GM12878 (cell line): ENCODE results near the gene PRDM1. TPM values are rescaled to one million over a fixed set of nuclear protein-coding genes. Genes with fewer than 3 reads are reported as not detected.

Experiments
- ATAC-seq: fragments of 200-7000 bp; cut with Tn5 transposase; 3 replicates; pipeline ENCODE4 v1.9.1; 2020; ENCODE audit warnings: mild to moderate bottlenecking, moderate library complexity
- BruUV-seq: library from RNA; stranded (reverse); fragments of 400-500 nt; replicated peaks from 2 replicates; lab custom pipeline; 2021; lab: Mats Ljungman, UMichigan
- CTCF ChIA-PET: fragments of 300-600 bp; sonication (Branson Sonifier 250); formaldehyde crosslinking; extraction: SDS; loops from one replicate; lab custom pipeline; 2021; ENCODE audit warnings: inconsistent platforms; lab: Yijun Ruan, JAX
- POLR2A ChIA-PET: fragments of 350-600 bp; formaldehyde crosslinking; extraction: SDS; loops from one replicate; lab custom pipeline; 2021; ENCODE audit warnings: inconsistent platforms; lab: Charles Lee
- RAD21 ChIA-PET: fragments of 300-600 bp; sonication (Branson Sonifier 250); formaldehyde crosslinking; loops from one replicate; lab custom pipeline; 2023; ENCODE audit warnings: antibody characterized with exemption; ENCODE audit not compliant: unreplicated experiment; lab: Charles Lee
- SMC1A ChIA-PET: fragments of 300-600 bp; sonication (Branson Sonifier 250); formaldehyde crosslinking; loops from one replicate; lab custom pipeline; 2023; ENCODE audit not compliant: unreplicated experiment, uncharacterized antibody; lab: Charles Lee
- DNase-seq: peaks from one replicate; pipeline ENCODE4 v3.0.0-alpha.2; 2011; ENCODE audit warnings: low read depth, low spot score
- FAIRE-seq: peaks from 3 replicates; lab custom pipeline; 2011; peaks lifted over from hg19 to GRCh38; lab: Jason Lieb, UNC
- H2AFZ ChIP-seq: 2 replicates; pipeline ENCODE4 v1.6.0; 2011; ENCODE audit warnings: low read depth, low read length, control low read depth; ENCODE audit not compliant: control insufficient read depth
- H3K27ac ChIP-seq: 2 replicates; pipeline ENCODE4 v1.5.1; 2011; ENCODE audit warnings: control low read depth; ENCODE audit not compliant: control insufficient read depth, insufficient read depth
- H3K27me3 ChIP-seq, 2 experiments: replicated peaks in 1 of 2; 2 replicates each; pipeline versions ENCODE4 v1.6.0 to v1.6.1; 2011; ENCODE audit warnings: low read length in 1 of 2; ENCODE audit not compliant: control insufficient read depth in 2 of 2, insufficient read depth in 2 of 2
- H3K36me3 ChIP-seq, 2 experiments: 2 replicates each; pipeline ENCODE4 v1.5.1; 2011; ENCODE audit warnings: low read length in 1 of 2; ENCODE audit not compliant: control insufficient read depth in 2 of 2, insufficient read depth in 2 of 2
- H3K4me1 ChIP-seq: 2 replicates; pipeline ENCODE4 v1.6.1; 2011; ENCODE audit warnings: mild to moderate bottlenecking, low read length, moderate library complexity, mixed read lengths; ENCODE audit not compliant: control insufficient read depth, insufficient read depth
- H3K4me2 ChIP-seq: 2 replicates; pipeline ENCODE4 v1.6.0; 2011; ENCODE audit warnings: control low read depth; ENCODE audit not compliant: control insufficient read depth, insufficient read depth
- H3K4me3 ChIP-seq: fragments of 200-600 bp; sonication (generic); 2 replicates; pipeline ENCODE4 v1.5.1; 2016
- H3K79me2 ChIP-seq: 2 replicates; pipeline ENCODE4 v1.6.0; 2011; ENCODE audit warnings: low read length; ENCODE audit not compliant: control insufficient read depth, insufficient read depth
- H3K9ac ChIP-seq: 2 replicates; pipeline ENCODE4 v1.8.0; 2011; ENCODE audit warnings: low read length, control low read depth, mixed read lengths; ENCODE audit not compliant: control insufficient read depth, insufficient read depth
- H3K9me3 ChIP-seq: replicated peaks from 3 replicates; pipeline ENCODE4 v1.5.1; 2011; ENCODE audit warnings: mild to moderate bottlenecking, low read length; ENCODE audit not compliant: control insufficient read depth, insufficient read depth
- H4K20me1 ChIP-seq: 2 replicates; pipeline ENCODE4 v1.6.0; 2011; ENCODE audit not compliant: control insufficient read depth, insufficient read depth
- JUNB ChIP-seq: IDR thresholded peaks from 2 replicates; pipeline ENCODE4 v1.6.1; 2016; ENCODE audit warnings: antibody characterized with exemption, mild to moderate bottlenecking
- MEF2A ChIP-seq: IDR thresholded peaks from 2 replicates; pipeline ENCODE4 v1.6.1; 2011; ENCODE audit warnings: low read depth, mild to moderate bottlenecking, low read length, moderate library complexity; ENCODE audit not compliant: insufficient read depth
- NFIC ChIP-seq: IDR thresholded peaks from 2 replicates; pipeline ENCODE4 v1.6.1; 2012; ENCODE audit warnings: low read depth, mild to moderate bottlenecking, inconsistent platforms, low read length, moderate library complexity
- NFYB ChIP-seq: IDR thresholded peaks from 2 replicates; pipeline ENCODE4 v1.6.1; 2011; ENCODE audit warnings: low read depth, mild to moderate bottlenecking, low read length, improper control_type of control experiment, moderate library complexity; ENCODE audit not compliant: insufficient read depth
- TAF1 ChIP-seq: IDR thresholded peaks from 2 replicates; pipeline ENCODE4 v1.6.1; 2011; ENCODE audit warnings: mild to moderate bottlenecking, low read depth, low read length, borderline replicate concordance
- WGBS: methylation state at CpG from one replicate; pipeline ENCODE4 v1.1.6; 2016; ENCODE audit warnings: low lambda C conversion rate; ENCODE audit not compliant: insufficient replicate concordance, insufficient coverage; ENCODE audit errors: missing lambda C conversion rate; 5-methylcytosine and 5-hydroxymethylcytosine counted together
- in situ Hi-C: fragments of 300-500 bp; cut with MboI; formaldehyde crosslinking; loops from 9 replicates; pipeline ENCODE4 v1.14.3; 2018; ENCODE audit warnings: mixed read lengths
- intact Hi-C: fragments of 100-400 bp; cut with micrococcal nuclease; formaldehyde crosslinking; loops from one replicate; pipeline ENCODE4 v1.14.2; 2022; ENCODE audit not compliant: unreplicated experiment
- polyA plus RNA-seq, 11 experiments: library from polyadenylated mRNA; depleted of rRNA in 4 of 11; unstranded in 6 of 11; stranded (reverse) in 5 of 11; fragments of >200 nt; fragmentation: Nextera tagmentation in 4 of 11; fragmentation: Illumina TruSeq in 1 of 11; extraction: Ambion mirVana in 4 of 11; extraction: Trizol in 1 of 11; gene quantifications; 1 replicate in 1 of 11; 2 replicates in 10 of 11; pipeline versions ENCODE4 v1.2.1 to v1.2.3, GENCODE V29; 2011 to 2016; ENCODE audit warnings: inconsistent platforms in 2 of 11, missing spikeins in 2 of 11, low read depth in 1 of 11
- total RNA-seq, 4 experiments: library from RNA; depleted of rRNA in 3 of 4; stranded (reverse); fragments of >200 nt in 3 of 4; fragmentation: Illumina TruSeq in 1 of 4; extraction: Trizol in 1 of 4; gene quantifications; 2 replicates each; pipeline versions ENCODE4 v1.2.1 to v1.2.3, GENCODE V29; 2013 to 2021
- TF ChIP-seq, protein P1 (sequence below): fragments of 450-650 bp; IDR thresholded peaks from 2 replicates; pipeline ENCODE4 v1.6.1; 2016; ENCODE audit warnings: mild to moderate bottlenecking, moderate library complexity, borderline replicate concordance
- TF ChIP-seq, protein P2 (sequence below): fragments of 450-650 bp; IDR thresholded peaks from 2 replicates; pipeline ENCODE4 v1.6.1; 2018; ENCODE audit warnings: borderline replicate concordance, mild to moderate bottlenecking; ENCODE audit not compliant: partially characterized antibody
- TF ChIP-seq, protein P3 (sequence below): fragments of 450-650 bp; IDR thresholded peaks from 2 replicates; pipeline ENCODE4 v1.6.1; 2017; ENCODE audit warnings: mild to moderate bottlenecking, moderate library complexity
- TF ChIP-seq, protein P4 (sequence below): fragments of 150-350 bp; IDR thresholded peaks from 2 replicates; pipeline ENCODE4 v1.6.1; 2014; ENCODE audit warnings: mild to moderate bottlenecking, low read depth, low read length

The PRDM1 gene
- total and polyA plus RNA-seq, 10 of the 15 experiments (the other 5 are each of a cell fraction or from before 2014, with no cell fraction given): 1.9 to 15.8 (median 4.1) TPM

DNA sequence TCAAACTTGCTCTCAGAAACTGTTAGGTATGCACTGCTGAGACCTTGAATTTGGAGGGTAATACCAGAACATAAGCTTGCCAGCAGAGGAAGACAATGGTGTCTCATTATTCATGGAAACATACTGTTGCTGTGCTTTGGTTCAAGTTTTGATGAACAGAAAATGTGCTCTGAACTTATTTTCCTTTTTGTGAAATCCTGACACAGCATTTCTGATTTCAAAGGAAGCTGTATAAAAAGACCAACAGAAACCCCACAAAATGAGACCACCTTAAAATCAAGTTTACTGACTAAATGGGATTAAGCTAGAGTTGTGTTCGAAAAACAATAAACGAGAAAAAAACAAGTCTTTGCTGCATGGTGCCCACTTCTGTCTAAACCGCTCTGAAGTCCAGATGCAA is 70.3 kb downstream of the PRDM1 start:
- H3K27me3 ChIP-seq: no peaks in the 10 kb centered on the region
- ChIA-PET CTCF (interaction anchor here (0.6 to 1.3 kb wide), 6 partner anchors 10 to 179 kb away, joined by 3 to 6 read pairs (median 3); no protein-coding TSS in a partner anchor), SMC1A (interaction anchor here (0.6 to 18.2 kb wide), 6 partner anchors 8 to 913 kb away, joined by 3 to 217 read pairs (median 10); no protein-coding TSS in a partner anchor), POLR2A (interaction anchor here (1.1 to 1.3 kb wide), 2 partner anchors 12 to 40 kb away, joined by 3 read pairs; no protein-coding TSS in a partner anchor), RAD21 (interaction anchor here (1.3 to 1.9 kb wide), 3 partner anchors 9 to 26 kb away, joined by 4 to 6 read pairs (median 4); no protein-coding TSS in a partner anchor)
- no TSS peak for BruUV-seq
- no peaks in the 10 kb centered on the region; the same call in 2 of the 3 replicates for H3K9me3 ChIP-seq
- no peaks in the 10 kb centered on the region for H4K20me1 ChIP-seq
- H3K9ac ChIP-seq: no peak overlapping the region
- DNase-seq: no peak
- 80% methylated on average over 3 of the region's 3 CpGs for WGBS
- H3K4me2 ChIP-seq: no peak overlapping the region
- in situ Hi-C loops (no loop called here), intact Hi-C loops (no loop called here)
- H3K4me3 ChIP-seq: no peak overlapping the region
- H3K36me3 ChIP-seq: no peaks in the 10 kb centered on the region
- no peak for ATAC-seq
- FAIRE-seq: no peak
- H3K4me1 ChIP-seq: peaks cover 3% of the 10 kb centered on the region
- no peaks in the 10 kb centered on the region for H3K79me2 ChIP-seq
- H3K27ac ChIP-seq: no peak overlapping the region
- no peak overlapping the region for H2AFZ ChIP-seq
- TF ChIP-seq NFIC: no peak
- no peak for TF ChIP-seq TAF1
- TF ChIP-seq JUNB: no peak
- TF ChIP-seq, protein P1, sequence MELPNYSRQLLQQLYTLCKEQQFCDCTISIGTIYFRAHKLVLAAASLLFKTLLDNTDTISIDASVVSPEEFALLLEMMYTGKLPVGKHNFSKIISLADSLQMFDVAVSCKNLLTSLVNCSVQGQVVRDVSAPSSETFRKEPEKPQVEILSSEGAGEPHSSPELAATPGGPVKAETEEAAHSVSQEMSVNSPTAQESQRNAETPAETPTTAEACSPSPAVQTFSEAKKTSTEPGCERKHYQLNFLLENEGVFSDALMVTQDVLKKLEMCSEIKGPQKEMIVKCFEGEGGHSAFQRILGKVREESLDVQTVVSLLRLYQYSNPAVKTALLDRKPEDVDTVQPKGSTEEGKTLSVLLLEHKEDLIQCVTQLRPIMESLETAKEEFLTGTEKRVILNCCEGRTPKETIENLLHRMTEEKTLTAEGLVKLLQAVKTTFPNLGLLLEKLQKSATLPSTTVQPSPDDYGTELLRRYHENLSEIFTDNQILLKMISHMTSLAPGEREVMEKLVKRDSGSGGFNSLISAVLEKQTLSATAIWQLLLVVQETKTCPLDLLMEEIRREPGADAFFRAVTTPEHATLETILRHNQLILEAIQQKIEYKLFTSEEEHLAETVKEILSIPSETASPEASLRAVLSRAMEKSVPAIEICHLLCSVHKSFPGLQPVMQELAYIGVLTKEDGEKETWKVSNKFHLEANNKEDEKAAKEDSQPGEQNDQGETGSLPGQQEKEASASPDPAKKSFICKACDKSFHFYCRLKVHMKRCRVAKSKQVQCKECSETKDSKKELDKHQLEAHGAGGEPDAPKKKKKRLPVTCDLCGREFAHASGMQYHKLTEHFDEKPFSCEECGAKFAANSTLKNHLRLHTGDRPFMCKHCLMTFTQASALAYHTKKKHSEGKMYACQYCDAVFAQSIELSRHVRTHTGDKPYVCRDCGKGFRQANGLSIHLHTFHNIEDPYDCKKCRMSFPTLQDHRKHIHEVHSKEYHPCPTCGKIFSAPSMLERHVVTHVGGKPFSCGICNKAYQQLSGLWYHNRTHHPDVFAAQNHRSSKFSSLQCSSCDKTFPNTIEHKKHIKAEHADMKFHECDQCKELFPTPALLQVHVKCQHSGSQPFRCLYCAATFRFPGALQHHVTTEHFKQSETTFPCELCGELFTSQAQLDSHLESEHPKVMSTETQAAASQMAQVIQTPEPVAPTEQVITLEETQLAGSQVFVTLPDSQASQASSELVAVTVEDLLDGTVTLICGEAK: no peak
- TF ChIP-seq NFYB: no peak
- TF ChIP-seq, protein P2, sequence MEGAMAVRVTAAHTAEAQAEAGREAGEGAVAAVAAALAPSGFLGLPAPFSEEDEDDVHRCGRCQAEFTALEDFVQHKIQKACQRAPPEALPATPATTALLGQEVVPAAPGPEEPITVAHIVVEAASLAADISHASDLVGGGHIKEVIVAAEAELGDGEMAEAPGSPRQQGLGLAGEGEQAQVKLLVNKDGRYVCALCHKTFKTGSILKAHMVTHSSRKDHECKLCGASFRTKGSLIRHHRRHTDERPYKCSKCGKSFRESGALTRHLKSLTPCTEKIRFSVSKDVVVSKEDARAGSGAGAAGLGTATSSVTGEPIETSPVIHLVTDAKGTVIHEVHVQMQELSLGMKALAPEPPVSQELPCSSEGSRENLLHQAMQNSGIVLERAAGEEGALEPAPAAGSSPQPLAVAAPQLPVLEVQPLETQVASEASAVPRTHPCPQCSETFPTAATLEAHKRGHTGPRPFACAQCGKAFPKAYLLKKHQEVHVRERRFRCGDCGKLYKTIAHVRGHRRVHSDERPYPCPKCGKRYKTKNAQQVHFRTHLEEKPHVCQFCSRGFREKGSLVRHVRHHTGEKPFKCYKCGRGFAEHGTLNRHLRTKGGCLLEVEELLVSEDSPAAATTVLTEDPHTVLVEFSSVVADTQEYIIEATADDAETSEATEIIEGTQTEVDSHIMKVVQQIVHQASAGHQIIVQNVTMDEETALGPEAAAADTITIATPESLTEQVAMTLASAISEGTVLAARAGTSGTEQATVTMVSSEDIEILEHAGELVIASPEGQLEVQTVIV: no peak
- no peak for TF ChIP-seq MEF2A
- TF ChIP-seq, protein P3, sequence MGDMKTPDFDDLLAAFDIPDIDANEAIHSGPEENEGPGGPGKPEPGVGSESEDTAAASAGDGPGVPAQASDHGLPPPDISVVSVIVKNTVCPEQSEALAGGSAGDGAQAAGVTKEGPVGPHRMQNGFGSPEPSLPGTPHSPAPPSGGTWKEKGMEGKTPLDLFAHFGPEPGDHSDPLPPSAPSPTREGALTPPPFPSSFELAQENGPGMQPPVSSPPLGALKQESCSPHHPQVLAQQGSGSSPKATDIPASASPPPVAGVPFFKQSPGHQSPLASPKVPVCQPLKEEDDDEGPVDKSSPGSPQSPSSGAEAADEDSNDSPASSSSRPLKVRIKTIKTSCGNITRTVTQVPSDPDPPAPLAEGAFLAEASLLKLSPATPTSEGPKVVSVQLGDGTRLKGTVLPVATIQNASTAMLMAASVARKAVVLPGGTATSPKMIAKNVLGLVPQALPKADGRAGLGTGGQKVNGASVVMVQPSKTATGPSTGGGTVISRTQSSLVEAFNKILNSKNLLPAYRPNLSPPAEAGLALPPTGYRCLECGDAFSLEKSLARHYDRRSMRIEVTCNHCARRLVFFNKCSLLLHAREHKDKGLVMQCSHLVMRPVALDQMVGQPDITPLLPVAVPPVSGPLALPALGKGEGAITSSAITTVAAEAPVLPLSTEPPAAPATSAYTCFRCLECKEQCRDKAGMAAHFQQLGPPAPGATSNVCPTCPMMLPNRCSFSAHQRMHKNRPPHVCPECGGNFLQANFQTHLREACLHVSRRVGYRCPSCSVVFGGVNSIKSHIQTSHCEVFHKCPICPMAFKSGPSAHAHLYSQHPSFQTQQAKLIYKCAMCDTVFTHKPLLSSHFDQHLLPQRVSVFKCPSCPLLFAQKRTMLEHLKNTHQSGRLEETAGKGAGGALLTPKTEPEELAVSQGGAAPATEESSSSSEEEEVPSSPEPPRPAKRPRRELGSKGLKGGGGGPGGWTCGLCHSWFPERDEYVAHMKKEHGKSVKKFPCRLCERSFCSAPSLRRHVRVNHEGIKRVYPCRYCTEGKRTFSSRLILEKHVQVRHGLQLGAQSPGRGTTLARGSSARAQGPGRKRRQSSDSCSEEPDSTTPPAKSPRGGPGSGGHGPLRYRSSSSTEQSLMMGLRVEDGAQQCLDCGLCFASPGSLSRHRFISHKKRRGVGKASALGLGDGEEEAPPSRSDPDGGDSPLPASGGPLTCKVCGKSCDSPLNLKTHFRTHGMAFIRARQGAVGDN: no peak
- TF ChIP-seq, protein P4, sequence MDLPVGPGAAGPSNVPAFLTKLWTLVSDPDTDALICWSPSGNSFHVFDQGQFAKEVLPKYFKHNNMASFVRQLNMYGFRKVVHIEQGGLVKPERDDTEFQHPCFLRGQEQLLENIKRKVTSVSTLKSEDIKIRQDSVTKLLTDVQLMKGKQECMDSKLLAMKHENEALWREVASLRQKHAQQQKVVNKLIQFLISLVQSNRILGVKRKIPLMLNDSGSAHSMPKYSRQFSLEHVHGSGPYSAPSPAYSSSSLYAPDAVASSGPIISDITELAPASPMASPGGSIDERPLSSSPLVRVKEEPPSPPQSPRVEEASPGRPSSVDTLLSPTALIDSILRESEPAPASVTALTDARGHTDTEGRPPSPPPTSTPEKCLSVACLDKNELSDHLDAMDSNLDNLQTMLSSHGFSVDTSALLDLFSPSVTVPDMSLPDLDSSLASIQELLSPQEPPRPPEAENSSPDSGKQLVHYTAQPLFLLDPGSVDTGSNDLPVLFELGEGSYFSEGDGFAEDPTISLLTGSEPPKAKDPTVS: no peak
